Stimulated activated CD4-positive, alpha-beta T cell treated with anti-CD3 and anti-CD28 coated beads, Interleukin-15, amount 100 ng/mL, for 1 hour (primary cell): ENCODE measurements around the gene PGM5.

Experiments
- DNase-seq, 2 donors: peaks; one replicate each; pipeline ENCODE4 v3.0.0-alpha.2; 2020; ENCODE audit warnings: low read depth in 1 of 2, low spot score in 1 of 2

The PGM5 gene

DNA sequence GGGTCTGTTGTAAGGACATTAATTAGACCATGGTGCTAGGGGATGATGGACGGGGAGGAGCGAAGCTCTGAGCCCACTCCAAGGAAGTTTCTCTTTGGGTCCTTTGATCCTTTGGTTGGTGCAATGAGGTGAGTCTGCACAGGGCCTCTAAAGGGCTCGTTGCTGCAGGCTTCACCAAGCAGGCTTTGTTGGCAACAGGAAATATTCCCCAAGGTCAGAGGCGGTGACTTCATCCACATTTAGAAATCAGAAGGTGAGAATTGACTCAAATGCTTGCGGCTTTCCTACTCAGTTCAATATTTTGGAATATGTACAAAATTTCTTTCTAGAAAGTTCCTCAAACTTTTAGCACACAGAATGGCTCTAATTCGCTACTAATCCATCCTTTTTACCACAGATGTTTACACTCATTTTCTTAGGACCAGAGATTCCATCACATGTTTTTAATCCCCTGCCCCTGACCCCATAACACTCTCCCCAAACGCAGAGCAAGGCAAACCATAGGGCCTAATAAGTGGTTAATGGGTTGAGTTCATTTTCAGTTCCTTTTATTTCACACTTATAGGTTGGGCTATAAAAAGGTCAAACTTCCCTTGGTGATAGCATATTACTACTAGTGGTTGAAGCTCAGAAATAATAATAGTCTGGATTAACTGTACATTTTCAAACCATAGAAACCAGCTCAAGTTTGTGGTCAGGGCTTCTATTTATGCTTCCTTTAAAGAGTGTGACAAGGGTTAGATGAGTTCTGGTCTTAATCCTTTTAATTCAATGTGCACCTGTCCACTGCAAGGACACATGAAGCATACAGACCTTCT is 221.6 kb downstream of the PGM5 start:
- DNase-seq = no peak
